A549 treated with CORT108297 at 1 μM for 4 hours (cell line): ENCODE measurements around the gene MALAT1. TPM values are rescaled to one million over a fixed set of nuclear protein-coding genes. Genes with fewer than 3 reads are reported as not detected.

ENCODE experiments used
- total RNA-seq: library from RNA; stranded (reverse); fragments of 200-300 nt; extraction: Qiagen RNA extraction; gene quantifications from 5 replicates; pipeline ENCODE4 v1.2.3, GENCODE V29; 2022

MALAT1 gene
- 45.7 to 97.4 TPM (median 58.6 TPM) in 5 replicates for total RNA-seq

GRCh38 chr11:65498977-65499712, at the start of gene MALAT1:
Gene MALAT1, plus strand, starts transcription at chr11:65499045.

GRCh38 chr11:65524741-65525545, 26.1 kb downstream of the MALAT1 start, which contains the start of gene SCYL1:
Gene SCYL1, plus strand, starts transcription at chr11:65525083. Its CDS starts 71 bp downstream, at chr11:65525154.

Other genes starting within 250 kb of the MALAT1 start
- 13.4 to 15.9 TPM (median 15.1 TPM) in 5 replicates for gene POLA2, start 237.1 kb upstream of the MALAT1 start, total RNA-seq
- gene CDC42EP2, start 184.2 kb upstream of the MALAT1 start, total RNA-seq, result 13.4 to 21.3 TPM (median 16.9 TPM) in 5 replicates
- 39.4 to 46.7 TPM (median 40.4 TPM) in 5 replicates for gene DPF2, start 165.2 kb upstream of the MALAT1 start, total RNA-seq
- 0.60 to 1.1 TPM (median 1.0 TPM) in 5 replicates for gene TIGD3, start 144.3 kb upstream of the MALAT1 start, total RNA-seq
- 11.0 to 13.3 TPM (median 13.1 TPM) in 5 replicates for gene SLC25A45, start 116.4 kb upstream of the MALAT1 start, total RNA-seq
- 37.8 to 63.7 TPM (median 54.9 TPM) in 5 replicates for gene FRMD8, start 112.4 kb upstream of the MALAT1 start, total RNA-seq
- gene NEAT1, start 76.2 kb upstream of the MALAT1 start, total RNA-seq, result 158 to 313 TPM (median 227 TPM) in 5 replicates
- gene SCYL1, start 26.0 kb downstream of the MALAT1 start, total RNA-seq, result 44.7 to 67.1 TPM (median 63.3 TPM) in 5 replicates
- gene LTBP3, start 59.3 kb downstream of the MALAT1 start, total RNA-seq, result 93.6 to 147 TPM (median 130 TPM) in 5 replicates
- 73.5 to 87.2 TPM (median 82.1 TPM) in 5 replicates for gene ZNRD2, start 71.4 kb downstream of the MALAT1 start, total RNA-seq
- gene FAM89B, start 73.5 kb downstream of the MALAT1 start, total RNA-seq, result 25.3 to 58.9 TPM (median 51.7 TPM) in 5 replicates
- 29.8 to 47.7 TPM (median 43.6 TPM) in 5 replicates for gene EHBP1L1, start 77.0 kb downstream of the MALAT1 start, total RNA-seq
- 0.29 to 1.0 TPM (median 0.76 TPM) in 4 of 5 replicates, not detected in the other for gene KCNK7, start 96.8 kb downstream of the MALAT1 start, total RNA-seq
- gene MAP3K11, start 115.2 kb downstream of the MALAT1 start, total RNA-seq, result 41.9 to 53.5 TPM (median 53.1 TPM) in 5 replicates
- gene PCNX3, start 116.7 kb downstream of the MALAT1 start, total RNA-seq, result 25.5 to 41.3 TPM (median 38.9 TPM) in 5 replicates
- 12.7 to 20.7 TPM (median 19.3 TPM) in 5 replicates for gene SIPA1, start 139.1 kb downstream of the MALAT1 start, total RNA-seq
- 64.8 to 82.6 TPM (median 79.5 TPM) in 5 replicates for gene RELA, start 163.9 kb downstream of the MALAT1 start, total RNA-seq
- 42.0 to 56.6 TPM (median 51.7 TPM) in 5 replicates for gene KAT5, start 213.2 kb downstream of the MALAT1 start, total RNA-seq
- gene RNASEH2C, start 221.8 kb downstream of the MALAT1 start, total RNA-seq, result 29.7 to 54.1 TPM (median 51.4 TPM) in 5 replicates